Mucosa of descending colon (tissue), 3 donors: ENCODE results near the gene DYRK1B. TPM values are rescaled to one million over a fixed set of nuclear protein-coding genes. Genes with fewer than 3 reads are reported as not detected.

Experiments used
- ATAC-seq: fragments of 200-7000 bp; cut with Tn5 transposase; one replicate; pipeline ENCODE4 v1.9.1; 2020; ENCODE audit warnings: mild to moderate bottlenecking, moderate library complexity
- DNase-seq, 3 donors: peaks; one replicate each; pipeline ENCODE4 v3.0.0-alpha.2; 2020
- H3K36me3 ChIP-seq: fragments of 200-600 bp; one replicate; pipeline ENCODE4 v1.8.0; 2021; ENCODE audit warnings: low read depth, mild to moderate bottlenecking
- H3K4me1 ChIP-seq: fragments of 200-600 bp; one replicate; pipeline ENCODE4 v1.8.0; 2021; ENCODE audit warnings: low read depth, mild to moderate bottlenecking
- H3K4me3 ChIP-seq: fragments of 200-600 bp; one replicate; pipeline ENCODE4 v1.8.0; 2021; ENCODE audit warnings: mild to moderate bottlenecking
- H3K9me3 ChIP-seq: fragments of 200-600 bp; one replicate; pipeline ENCODE4 v1.8.0; 2021; ENCODE audit warnings: mild to moderate bottlenecking
- CTCF ChIP-seq: fragments of 200-600 bp; IDR thresholded peaks from one replicate; pipeline ENCODE4 v1.8.0; 2022; ENCODE audit warnings: antibody characterized with exemption, mild to moderate bottlenecking
- intact Hi-C, 2 donors: fragments of 100-400 bp; cut with DNase I in 1 of 2; cut with micrococcal nuclease in 1 of 2; formaldehyde crosslinking; loops; one replicate each; pipeline versions ENCODE4 v1.11.0 to v1.11.1; 2022; cut with DNase I, micrococcal nuclease
- total RNA-seq, 3 donors: library from RNA; stranded (reverse); fragmentation: NEBNext Ultra II Directional in 2 of 3; extraction: Animal tissue kit (Norgen Biotek cat#: 25700) in 2 of 3; gene quantifications; one replicate each; pipeline versions ENCODE4 v1.2.1 to v1.2.4, GENCODE V29; 2021 to 2023
- donor health status: DM: no; HTN: no; CAD: no; lungs with moderate emphysema.
- donor health status: DM: no; HTN: no; CAD: no.
- donor health status: DM: no; HTN: yes; CAD: no.

DYRK1B gene
- total RNA-seq, 3 donors from 2014 or later, result 14.5 to 27.2 (median 23.7) TPM

- ATAC-seq (no peak), DNase-seq (no peak)
- Histone ChIP-seq H3K4me1 (no peaks in the 10 kb centered on the region), H3K36me3 (no peaks in the 10 kb centered on the region), H3K4me3 (no peak overlapping the region), H3K9me3 (no peaks in the 10 kb centered on the region)
- no peak for TF ChIP-seq CTCF
- intact Hi-C loops, result no loop called here
Measured at GRCh38 chr19:39807846-39808364, 26.1 kb downstream of the DYRK1B start.

- intact Hi-C loops, result no loop called here
- no peaks in the 10 kb centered on the region for H3K9me3 ChIP-seq
- H3K36me3 ChIP-seq, result no peaks in the 10 kb centered on the region
- no peak for DNase-seq
- H3K4me3 ChIP-seq, result no peak overlapping the region
- no peak for TF ChIP-seq CTCF
- no peak for ATAC-seq
- no peaks in the 10 kb centered on the region for H3K4me1 ChIP-seq
Measured at GRCh38 chr19:39805104-39805503, 28.9 kb downstream of the DYRK1B start.

GRCh38 chr19:39802958-39803357 lies 31.0 kb downstream of the DYRK1B start:
- no peaks in the 10 kb centered on the region for H3K4me1 ChIP-seq
- ATAC-seq (no peak), DNase-seq (no peak)
- H3K36me3 ChIP-seq, result no peaks in the 10 kb centered on the region
- intact Hi-C loops, result no loop called here
- no peak for TF ChIP-seq CTCF
- no peaks in the 10 kb centered on the region for H3K9me3 ChIP-seq
- no peak overlapping the region for H3K4me3 ChIP-seq

- no peaks in the 10 kb centered on the region for H3K9me3 ChIP-seq
- no peak for TF ChIP-seq CTCF
- H3K4me1 ChIP-seq, result no peaks in the 10 kb centered on the region
- no peak for DNase-seq
- intact Hi-C loops, result no loop called here
- ATAC-seq, result no peak
- no peak overlapping the region for H3K4me3 ChIP-seq
- H3K36me3 ChIP-seq, result no peaks in the 10 kb centered on the region
Measured at GRCh38 chr19:39797083-39797482, 36.9 kb downstream of the DYRK1B start.

GRCh38 chr19:39796000-39796498 lies 37.9 kb downstream of the DYRK1B start:
- H3K4me1 ChIP-seq, result no peaks in the 10 kb centered on the region
- H3K36me3 ChIP-seq, result no peaks in the 10 kb centered on the region
- intact Hi-C loops, result no loop called here
- H3K4me3 ChIP-seq, result no peak overlapping the region
- ATAC-seq (no peak), DNase-seq (no peak)
- no peaks in the 10 kb centered on the region for H3K9me3 ChIP-seq
- TF ChIP-seq CTCF, result no peak

- no peak for DNase-seq
- Histone ChIP-seq H3K4me1 (no peaks in the 10 kb centered on the region), H3K4me3 (no peak overlapping the region), H3K36me3 (no peaks in the 10 kb centered on the region), H3K9me3 (no peaks in the 10 kb centered on the region)
- ATAC-seq, result no peak
- intact Hi-C loops, result no loop called here
- no peak for TF ChIP-seq CTCF
Measured at GRCh38 chr19:39795001-39795400, 39.0 kb downstream of the DYRK1B start.
